Prostate gland (tissue), 2 donors: ENCODE measurements around the gene CENATAC. TPM values are rescaled to one million over a fixed set of nuclear protein-coding genes. Genes with fewer than 3 reads are reported as not detected.
"Not testable (repeated sequence)": the region's sequence is repeated elsewhere in the genome, so short reads cannot be mapped to it uniquely, and the experiment has no call there.

Experiments
- DNase-seq: peaks from one replicate; pipeline ENCODE4 v3.0.0-alpha.2; 2019; ENCODE audit warnings: low spot score
- H3K27ac ChIP-seq, 2 donors: fragments of 200-600 bp; sonication (generic); 2 replicates each; pipeline ENCODE4 v1.5.1; 2017 to 2019
- H3K27me3 ChIP-seq: fragments of 200-600 bp; sonication (generic); replicated peaks from 2 replicates; pipeline ENCODE4 v1.5.1; 2019; ENCODE audit not compliant: insufficient read depth
- H3K36me3 ChIP-seq, 2 donors: fragments of 200-600 bp; sonication (generic); 1 replicate in 1 of 2; 2 replicates in 1 of 2; pipeline versions ENCODE4 v1.5.1 to v1.8.1; 2017 to 2019
- H3K4me1 ChIP-seq: fragments of 200-600 bp; sonication (generic); replicated peaks from 2 replicates; pipeline ENCODE4 v1.5.1; 2019
- H3K4me3 ChIP-seq, 2 donors: fragments of 200-600 bp; sonication (generic); 2 replicates each; pipeline ENCODE4 v1.5.1; 2017 to 2019
- H3K9me3 ChIP-seq: fragments of 200-600 bp; sonication (generic); 2 replicates; pipeline ENCODE4 v1.5.1; 2017
- CTCF ChIP-seq, 4 experiments: fragments of 200-600 bp in 2 of 4; fragments of 450-650 bp in 2 of 4; sonication (generic) in 2 of 4; IDR thresholded peaks; 1 replicate in 3 of 4; 2 replicates in 1 of 4; pipeline ENCODE4 v1.5.1; 2016 to 2019; ENCODE audit warnings: antibody characterized with exemption in 4 of 4, mild to moderate bottlenecking in 2 of 4, moderate library complexity in 2 of 4
- POLR2A ChIP-seq: fragments of 450-650 bp; IDR thresholded peaks from one replicate; pipeline ENCODE4 v1.6.1; 2016; ENCODE audit warnings: antibody characterized with exemption, mild to moderate bottlenecking
- POLR2AphosphoS5 ChIP-seq: sonication (generic); formaldehyde crosslinking; IDR thresholded peaks from one replicate; pipeline ENCODE4 v1.6.1; 2017; ENCODE audit warnings: antibody characterized with exemption
- WGBS: methylation state at CpG from one replicate; pipeline ENCODE4 v1.1.5; 2018; 5-methylcytosine and 5-hydroxymethylcytosine counted together
- intact Hi-C: fragments of 100-400 bp; cut with DNase I; formaldehyde crosslinking; loops from one replicate; pipeline ENCODE4 v1.14.2; 2022
- total RNA-seq, 2 donors: library from RNA; depleted of rRNA; stranded (reverse); fragments of >200 nt; gene quantifications; one replicate each; pipeline ENCODE4 v1.1.0, GENCODE V29; 2016

The CENATAC gene
- total RNA-seq, 2 donors from 2014 or later = 19.4 to 44.5 TPM

GRCh38 chr11:119034813-119035212 lies 36.9 kb downstream of the CENATAC start:
- no peaks in the 10 kb centered on the region for H3K9me3 ChIP-seq
- WGBS = 92% methylated on average over 3 of the region's 3 CpGs
- H3K27me3 ChIP-seq = no peaks in the 10 kb centered on the region
- intact Hi-C loops = no loop called here
- TF ChIP-seq POLR2A = no peak
- no peak for TF ChIP-seq POLR2AphosphoS5
- no peak for TF ChIP-seq CTCF (IDR thresholded peaks at IDR 0.05)
- H3K4me3 ChIP-seq = no peak overlapping the region
- H3K36me3 ChIP-seq = no peaks in the 10 kb centered on the region
- DNase-seq = no peak
- no peak overlapping the region for H3K27ac ChIP-seq
- peaks cover under 1% of the 10 kb centered on the region for H3K4me1 ChIP-seq

GRCh38 chr11:119038884-119039283 lies 40.9 kb downstream of the CENATAC start:
- no peak overlapping the region for H3K27ac ChIP-seq
- WGBS = 76% methylated on average over 5 of the region's 5 CpGs
- intact Hi-C loops = no loop called here

GRCh38 chr11:119039471-119039870 lies 41.5 kb downstream of the CENATAC start:
- H3K9me3 ChIP-seq, H3K27ac ChIP-seq, H3K4me3 ChIP-seq, H3K4me1 ChIP-seq, DNase-seq, H3K36me3 ChIP-seq, H3K27me3 ChIP-seq, intact Hi-C loops: not testable (repeated sequence)
- 30% methylated on average over 11 of the region's 11 CpGs for WGBS

More at GRCh38 chr11:119038884-119039283, 40.9 kb downstream of the CENATAC start:
- no peaks in the 10 kb centered on the region for H3K27me3 ChIP-seq
- TF ChIP-seq POLR2A = no peak
- no peak for TF ChIP-seq CTCF (IDR thresholded peaks at IDR 0.05)
- TF ChIP-seq POLR2AphosphoS5 = no peak
- H3K4me3 ChIP-seq = no peak overlapping the region
- no peak for DNase-seq
- H3K9me3 ChIP-seq = no peaks in the 10 kb centered on the region
- H3K4me1 ChIP-seq = no peaks in the 10 kb centered on the region
- no peaks in the 10 kb centered on the region for H3K36me3 ChIP-seq

- intact Hi-C loops = no loop called here
- no peaks in the 10 kb centered on the region for H3K36me3 ChIP-seq
- DNase-seq = no peak
- WGBS = 92% methylated on average over 4 of the region's 4 CpGs
- H3K27ac ChIP-seq = no peak overlapping the region
- H3K4me1 ChIP-seq = no peaks in the 10 kb centered on the region
- H3K4me3 ChIP-seq = no peak overlapping the region
- H3K27me3 ChIP-seq = no peaks in the 10 kb centered on the region
- TF ChIP-seq CTCF (IDR thresholded peaks at IDR 0.05) (no peak), POLR2A (no peak), POLR2AphosphoS5 (no peak)
- no peaks in the 10 kb centered on the region for H3K9me3 ChIP-seq
Measured at GRCh38 chr11:119041821-119042514, 44.0 kb downstream of the CENATAC start.

- intact Hi-C loops = no loop called here
- Histone ChIP-seq H3K27ac (no peak overlapping the region), H3K4me3 (no peak overlapping the region), H3K4me1 (no peaks in the 10 kb centered on the region), H3K27me3 (no peaks in the 10 kb centered on the region), H3K36me3 (peaks cover 0 to 4% of the 10 kb centered on the region in 2 donors), H3K9me3 (no peaks in the 10 kb centered on the region)
- no peak for DNase-seq
- TF ChIP-seq POLR2A = no peak
- no peak for TF ChIP-seq CTCF (IDR thresholded peaks at IDR 0.05)
- TF ChIP-seq POLR2AphosphoS5 = no peak
- WGBS = 94% methylated on average over 9 of the region's 9 CpGs
Measured at GRCh38 chr11:119042927-119043326, 45.0 kb downstream of the CENATAC start.
